GM21390 (cell line): Measurements from ENCODE around the gene LRP6.

Source experiments
- ATAC-seq: cut with Tn5 transposase; IDR thresholded peaks from one replicate; pipeline ENCODE4 v1.9.1; 2021; ENCODE audit not compliant: unreplicated experiment

LRP6 gene

DNA sequence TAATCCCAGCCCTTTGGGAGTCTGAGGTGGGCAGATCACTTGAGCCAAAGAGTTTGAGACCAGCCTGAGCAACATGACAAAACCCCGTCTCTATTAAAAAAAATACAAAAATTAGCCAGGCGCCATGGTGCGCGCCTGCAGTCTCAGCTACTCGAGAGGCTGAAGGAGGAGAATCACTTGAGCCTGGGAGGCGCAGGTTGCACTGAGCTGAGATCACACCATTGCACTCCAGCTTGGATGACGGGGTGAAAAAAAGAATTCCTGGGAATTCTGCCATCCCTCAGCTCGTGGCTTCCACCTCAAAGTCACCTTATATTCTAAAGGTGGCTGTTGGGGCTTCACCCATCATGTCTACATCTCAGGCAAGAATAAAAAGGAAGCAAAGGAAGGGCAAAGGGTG is 183.2 kb downstream of the LRP6 start:
- ATAC-seq: no peak

DNA sequence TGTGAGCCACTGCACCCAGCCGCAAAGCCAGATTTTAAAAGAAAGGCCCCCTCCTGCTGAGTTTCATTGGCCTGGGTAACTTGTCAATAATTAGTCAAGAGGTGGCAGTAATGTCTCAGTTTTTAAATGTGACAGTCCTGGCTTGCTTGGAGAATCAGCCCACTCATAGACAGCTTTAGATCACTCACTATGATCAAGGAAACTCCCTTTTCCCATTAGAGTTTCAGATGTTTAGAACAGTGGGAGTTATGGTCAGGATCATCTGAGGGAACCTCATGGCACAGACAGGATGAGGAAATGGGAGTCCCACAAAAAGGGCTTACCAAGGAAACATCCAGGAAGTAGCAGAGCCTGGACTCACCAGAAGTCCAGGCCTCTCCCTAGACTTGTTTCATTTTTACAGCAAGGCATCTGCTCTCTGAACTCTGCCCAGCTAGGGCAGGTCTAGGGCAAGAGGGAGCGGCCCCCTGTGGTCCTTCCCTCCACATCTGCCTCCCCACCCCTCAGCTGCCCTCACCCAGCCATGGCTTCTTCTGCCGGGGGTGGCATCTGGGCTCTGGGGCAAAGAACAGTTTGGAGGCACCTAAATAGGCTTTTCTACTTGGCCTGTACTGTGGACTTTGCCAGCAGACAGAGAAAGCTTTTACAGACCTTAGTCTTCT is 184.9 kb downstream of the LRP6 start:
- no peak for ATAC-seq

- ATAC-seq: no peak
These were observed 187.6 kb downstream of the LRP6 start for GRCh38 chr12:12079291-12079690.

DNA sequence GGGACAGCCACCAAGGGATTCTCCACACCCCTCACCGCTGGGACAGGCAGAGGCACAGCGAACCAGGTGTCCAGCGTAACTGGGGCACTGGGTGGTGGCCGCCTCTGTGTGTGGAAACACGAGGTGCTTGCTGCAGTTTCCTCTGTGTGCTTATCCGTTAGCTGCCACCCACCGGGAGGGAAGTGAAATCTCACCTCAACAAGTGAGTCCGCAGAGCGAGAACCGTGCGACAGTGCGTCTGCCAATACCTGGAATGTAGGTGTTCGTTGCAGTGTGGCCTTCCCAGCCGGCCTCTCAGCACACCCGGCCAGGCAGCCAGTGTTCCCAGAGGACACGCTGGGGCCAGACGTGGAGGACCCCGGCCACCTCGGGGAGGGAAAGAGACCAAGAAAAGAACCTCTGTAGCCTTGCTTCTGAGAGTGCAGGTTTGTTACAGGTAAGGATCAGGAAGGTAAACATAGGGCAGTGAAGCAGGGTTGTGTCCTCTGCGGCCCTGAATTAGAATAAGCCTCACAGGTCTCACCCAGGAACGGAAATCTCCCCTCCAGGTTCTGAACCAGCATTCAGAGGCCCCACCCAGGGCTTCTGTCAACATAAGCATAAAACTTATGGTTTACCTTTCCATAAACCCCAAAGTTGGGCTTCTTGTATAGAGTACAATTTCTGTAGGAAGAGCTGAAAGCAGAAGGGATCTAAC is 194.6 kb downstream of the LRP6 start:
- peak; percentile 53 for ATAC-seq

DNA sequence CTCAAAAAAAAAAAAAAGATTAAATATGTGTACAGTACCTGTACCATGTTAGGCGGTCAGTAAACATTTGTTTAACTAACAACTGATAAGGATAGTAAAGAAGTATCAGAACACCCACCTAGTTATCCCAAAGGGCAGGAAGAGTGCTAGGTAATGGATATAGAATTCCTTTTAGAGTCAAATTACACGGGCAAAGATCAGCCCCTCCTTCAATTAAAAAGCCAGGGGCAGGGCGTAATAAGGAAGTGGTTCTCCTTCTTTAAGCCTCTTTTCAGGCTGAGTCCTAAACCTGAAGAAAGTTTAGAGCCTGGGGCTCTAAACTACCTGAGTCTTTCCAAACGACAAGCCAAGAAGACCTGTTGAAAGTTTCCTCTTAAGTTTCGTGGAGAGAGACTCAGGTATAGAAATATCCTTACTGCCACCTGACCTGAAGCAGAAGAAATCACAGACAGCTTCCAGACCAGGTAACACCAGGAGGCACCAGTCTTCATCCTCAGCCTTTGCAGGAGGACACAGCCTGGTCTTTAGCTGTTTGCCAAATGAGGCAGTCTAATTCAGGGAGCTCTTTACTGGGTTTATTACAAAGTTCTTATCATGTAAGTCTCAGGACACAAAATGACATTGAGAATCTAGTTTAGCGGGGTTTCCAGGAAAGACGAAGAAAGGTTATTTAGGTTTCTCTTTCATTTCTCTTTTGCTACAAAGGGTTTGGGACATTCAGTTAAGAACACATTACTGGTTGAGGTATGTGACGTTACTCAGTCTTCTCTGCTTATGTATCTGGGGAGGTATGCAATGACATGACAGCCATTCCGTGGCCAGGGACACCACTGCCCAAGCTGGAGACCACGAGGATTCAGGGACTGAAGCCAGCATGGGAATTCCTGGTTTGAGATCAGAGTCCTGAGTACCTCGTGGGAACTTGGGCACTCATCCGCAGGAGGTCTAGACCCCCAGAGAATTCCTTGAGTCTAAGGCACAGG is 195.9 kb downstream of the LRP6 start, which contains the start of gene BCL2L14:
TSS of gene BCL2L14 (plus strand) at position 266 of the 983 bp plus-strand sequence. CDS start 8,367 bp downstream, outside the sequence.
- ATAC-seq: peak; percentile 62

- ATAC-seq: no peak
These were observed 196.9 kb downstream of the LRP6 start for GRCh38 chr12:12069821-12070548.

DNA sequence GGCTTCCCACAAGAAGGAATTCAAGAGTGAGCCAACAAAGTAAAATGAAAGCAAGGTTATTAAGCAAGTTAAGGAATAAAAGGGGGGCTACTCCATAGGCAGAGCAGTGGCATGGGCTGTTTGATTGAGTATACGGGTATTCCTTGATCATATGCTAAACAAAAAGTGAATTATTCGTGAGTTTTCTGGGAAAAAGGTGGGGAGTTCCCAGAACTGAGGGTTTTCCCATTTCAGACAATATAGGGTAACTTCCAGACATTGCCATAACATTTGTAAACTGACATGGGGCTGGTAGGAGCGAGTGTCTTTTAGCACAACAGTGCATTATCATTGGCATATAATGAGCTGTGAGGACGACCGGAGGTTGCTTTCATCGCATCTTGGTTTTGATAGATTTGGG is 198.1 kb downstream of the LRP6 start:
- no peak for ATAC-seq
